H1 (cell line): Measurements from ENCODE around the gene SAMM50. TPM values are rescaled to one million over a fixed set of nuclear protein-coding genes. Genes with fewer than 3 reads are reported as not detected.

Experiments
- CTCF ChIA-PET: fragments of 300-600 bp; sonication (Branson Sonifier 250); formaldehyde crosslinking; loops from one replicate; lab custom pipeline; 2021; ENCODE audit not compliant: partially characterized antibody; lab: Charles Lee
- POLR2A ChIA-PET: fragments of 300-600 bp; sonication (Branson Sonifier 250); formaldehyde crosslinking; loops from one replicate; lab custom pipeline; 2021; ENCODE audit warnings: inconsistent platforms; ENCODE audit not compliant: partially characterized antibody; lab: Charles Lee
- DNase-seq, 2 experiments: peaks; one replicate each; pipeline versions ENCODE4 v3.0.0 to v3.0.0-alpha.2; 2010 to 2022; ENCODE audit warnings: low spot score in 2 of 2, low read depth in 1 of 2, mixed read lengths in 1 of 2
- FAIRE-seq: peaks from 2 replicates; lab custom pipeline; 2011; peaks lifted over from hg19 to GRCh38; lab: Jason Lieb, UNC
- H2AFZ ChIP-seq: 2 replicates; pipeline ENCODE4 v1.8.1; 2012; ENCODE audit warnings: low read length, inconsistent platforms
- H2AK5ac ChIP-seq: 2 replicates; pipeline ENCODE4 v1.6.1; 2013; ENCODE audit warnings: low read depth, low read length
- H2BK120ac ChIP-seq: replicated peaks from 2 replicates; pipeline ENCODE3; 2013; ENCODE audit warnings: low read depth, low read length, inconsistent platforms
- H2BK12ac ChIP-seq: 2 replicates; pipeline ENCODE4 v1.6.1; 2013; ENCODE audit warnings: low read depth, low read length
- H2BK15ac ChIP-seq: 2 replicates; pipeline ENCODE4 v1.6.1; 2013; ENCODE audit warnings: low read length
- H2BK20ac ChIP-seq: 2 replicates; pipeline ENCODE4 v1.6.1; 2013; ENCODE audit warnings: low read length
- H2BK5ac ChIP-seq: 2 replicates; pipeline ENCODE4 v1.6.1; 2013; ENCODE audit warnings: low read depth, low read length
- H3K14ac ChIP-seq: 2 replicates; pipeline ENCODE4 v1.6.1; 2013; ENCODE audit warnings: inconsistent platforms; ENCODE audit not compliant: insufficient read length
- H3K18ac ChIP-seq: 2 replicates; pipeline ENCODE4 v1.6.1; 2013; ENCODE audit warnings: low read length; ENCODE audit errors: extremely low read depth
- H3K23ac ChIP-seq: 2 replicates; pipeline ENCODE4 v1.6.1; 2013; ENCODE audit warnings: inconsistent platforms; ENCODE audit not compliant: insufficient read length
- H3K23me2 ChIP-seq: 2 replicates; pipeline ENCODE4 v1.6.1; 2013; ENCODE audit warnings: low read depth, low read length
- H3K27ac ChIP-seq: 2 replicates; pipeline ENCODE4 v1.6.1; 2011; ENCODE audit warnings: low read depth, low read length, inconsistent platforms
- H3K27me3 ChIP-seq, 4 experiments: replicated peaks in 1 of 4; 1 replicate in 1 of 4; 2 replicates in 3 of 4; pipeline versions ENCODE4 v1.6.1 to v1.8.1; 2011 to 2013; ENCODE audit warnings: low read length in 3 of 4, mild to moderate bottlenecking in 3 of 4, inconsistent platforms in 2 of 4, mixed read lengths in 2 of 4, moderate library complexity in 1 of 4; ENCODE audit not compliant: control insufficient read depth in 3 of 4, insufficient read depth in 3 of 4; ENCODE audit errors: extremely low read depth in 1 of 4
- H3K36me3 ChIP-seq, 4 experiments: 2 replicates each; pipeline versions ENCODE4 v1.6.1 to v1.8.1; 2011 to 2013; ENCODE audit warnings: mild to moderate bottlenecking in 4 of 4, low read length in 3 of 4, moderate library complexity in 2 of 4, control low read depth in 1 of 4, inconsistent platforms in 1 of 4; ENCODE audit not compliant: insufficient read depth in 4 of 4, control insufficient read depth in 2 of 4
- H3K4ac ChIP-seq: replicated peaks from 2 replicates; pipeline ENCODE3; 2013; ENCODE audit warnings: low read length, low read depth, mixed read lengths, inconsistent platforms; ENCODE audit not compliant: insufficient read length
- H3K4me1 ChIP-seq, 4 experiments: replicated peaks in 1 of 4; 1 replicate in 1 of 4; 2 replicates in 3 of 4; pipeline versions ENCODE4 v1.6.1 to v1.8.1; 2011 to 2013; ENCODE audit warnings: low read length in 3 of 4, inconsistent platforms in 2 of 4, mixed read lengths in 1 of 4; ENCODE audit not compliant: insufficient read depth in 4 of 4, control insufficient read depth in 3 of 4
- H3K4me2 ChIP-seq, 2 experiments: 2 replicates each; pipeline versions ENCODE4 v1.6.1 to v1.8.1; 2011 to 2013; ENCODE audit warnings: low read depth in 2 of 2, low read length in 2 of 2, control low read depth in 1 of 2, inconsistent platforms in 1 of 2, mild to moderate bottlenecking in 1 of 2; ENCODE audit not compliant: insufficient read depth in 1 of 2
- H3K4me3 ChIP-seq, 4 experiments: fragments of 200-600, 300-600 bp in 1 of 4; sonication (generic), shearing (Covaris generic), sonication (Bioruptor Twin) in 1 of 4; 2 replicates each; pipeline versions ENCODE4 v1.5.1 to v1.8.1; 2011 to 2016; ENCODE audit warnings: low read length in 4 of 4, low read depth in 3 of 4, control low read depth in 2 of 4, inconsistent platforms in 2 of 4, mild to moderate bottlenecking in 2 of 4, mixed read lengths in 1 of 4, moderate library complexity in 1 of 4; ENCODE audit not compliant: insufficient read depth in 2 of 4; ENCODE audit errors: extremely low read depth in 1 of 4
- H3K56ac ChIP-seq: replicated peaks from 2 replicates; pipeline ENCODE3; 2013; ENCODE audit warnings: low read depth, mild to moderate bottlenecking, mixed read lengths, low read length, inconsistent platforms; ENCODE audit not compliant: insufficient read length
- H3K79me1 ChIP-seq: 2 replicates; pipeline ENCODE4 v1.6.1; 2013; ENCODE audit warnings: low read depth, low read length, control low read depth
- H3K79me2 ChIP-seq, 2 experiments: 2 replicates each; pipeline versions ENCODE4 v1.6.1 to v1.8.1; 2012 to 2013; ENCODE audit warnings: low read length in 2 of 2, mild to moderate bottlenecking in 2 of 2, inconsistent platforms in 1 of 2; ENCODE audit not compliant: insufficient read depth in 2 of 2, control insufficient read depth in 1 of 2
- H3K9ac ChIP-seq, 4 experiments: replicated peaks in 1 of 4; 1 replicate in 1 of 4; 2 replicates in 3 of 4; pipeline versions ENCODE4 v1.6.1 to v1.8.1; 2011 to 2013; ENCODE audit warnings: low read depth in 3 of 4, low read length in 3 of 4, control low read depth in 2 of 4, mild to moderate bottlenecking in 2 of 4, moderate library complexity in 2 of 4, inconsistent platforms in 1 of 4; ENCODE audit errors: extremely low read depth in 1 of 4
- H3K9me3 ChIP-seq, 2 experiments: 2 replicates each; pipeline versions ENCODE4 v1.6.1 to v1.8.1; 2012 to 2013; ENCODE audit warnings: mild to moderate bottlenecking in 2 of 2, moderate library complexity in 2 of 2, control low read depth in 1 of 2, inconsistent platforms in 1 of 2, low read depth in 1 of 2, low read length in 1 of 2, mixed read lengths in 1 of 2; ENCODE audit not compliant: insufficient read depth in 2 of 2
- H4K20me1 ChIP-seq, 2 experiments: replicated peaks in 1 of 2; 2 replicates each; pipeline versions ENCODE3 to v1.8.1; 2011 to 2013; ENCODE audit warnings: inconsistent platforms in 2 of 2, low read length in 2 of 2, mild to moderate bottlenecking in 1 of 2; ENCODE audit not compliant: insufficient read depth in 2 of 2, control insufficient read depth in 1 of 2
- H4K5ac ChIP-seq: 2 replicates; pipeline ENCODE4 v1.6.1; 2013; ENCODE audit warnings: low read length, low read depth, mixed read lengths, inconsistent platforms; ENCODE audit not compliant: insufficient read length
- H4K8ac ChIP-seq: 2 replicates; pipeline ENCODE4 v1.8.0; 2013; ENCODE audit warnings: mild to moderate bottlenecking, moderate library complexity, low read length, inconsistent platforms; ENCODE audit not compliant: insufficient read depth; ENCODE audit errors: extremely low read depth
- H4K91ac ChIP-seq: replicated peaks from 2 replicates; pipeline ENCODE3; 2013; ENCODE audit warnings: low read length, mixed read lengths, inconsistent platforms; ENCODE audit not compliant: insufficient read length
- CBX5 ChIP-seq: fragments of 300-800, 300-1000 bp; sonication (generic); IDR thresholded peaks from 2 replicates; pipeline ENCODE4 v1.7.1; 2016; ENCODE audit warnings: antibody characterized with exemption, low read length, low read depth
- CHD1 ChIP-seq: IDR thresholded peaks from 2 replicates; pipeline ENCODE4 v1.6.1; 2012; ENCODE audit warnings: low read depth, low read length, improper control_type of control experiment
- TCF12 ChIP-seq: IDR thresholded peaks from 2 replicates; pipeline ENCODE4 v1.6.1; 2011; ENCODE audit warnings: low read depth, mild to moderate bottlenecking, low read length
- WGBS, 2 experiments: shearing (Covaris generic) in 1 of 2; methylation state at CpG; one replicate each; pipeline versions ENCODE4 v1.1.6 to v1.1.7; 2013 to 2015; ENCODE audit warnings: low lambda C conversion rate in 2 of 2, mixed read lengths in 2 of 2, inconsistent platforms in 1 of 2, low coverage in 1 of 2, missing lambda C conversion rate in 1 of 2; ENCODE audit not compliant: insufficient replicate concordance in 2 of 2, insufficient coverage in 1 of 2, insufficient read length in 1 of 2; ENCODE audit errors: extremely low coverage in 1 of 2, missing lambda C conversion rate in 1 of 2; 5-methylcytosine and 5-hydroxymethylcytosine counted together
- polyA plus RNA-seq, 7 experiments: library from polyadenylated mRNA; depleted of rRNA in 3 of 7; stranded (reverse) in 5 of 7; unstranded in 2 of 7; fragments of >200 nt in 5 of 7; fragments of 200-250 nt in 2 of 7; gene quantifications; 1 replicate in 5 of 7; 2 replicates in 1 of 7; 4 replicates in 1 of 7; pipeline versions ENCODE4 v1.2.1 to v1.2.3, GENCODE V29; 2011 to 2013; ENCODE audit warnings: missing spikeins in 2 of 7, mixed read lengths in 2 of 7
- total RNA-seq: library from RNA; stranded (reverse); fragmentation: NEBNext Ultra II Directional; extraction: Animal tissue kit (Norgen Biotek cat#: 25700); gene quantifications from 2 replicates; pipeline ENCODE4 v1.2.1, GENCODE V29; 2021

Gene SAMM50
- total and polyA plus RNA-seq, 2 of the 8 experiments (the other 6 are each of a cell fraction or from before 2014, with no cell fraction given): 45.4 to 70.3 TPM

DNA sequence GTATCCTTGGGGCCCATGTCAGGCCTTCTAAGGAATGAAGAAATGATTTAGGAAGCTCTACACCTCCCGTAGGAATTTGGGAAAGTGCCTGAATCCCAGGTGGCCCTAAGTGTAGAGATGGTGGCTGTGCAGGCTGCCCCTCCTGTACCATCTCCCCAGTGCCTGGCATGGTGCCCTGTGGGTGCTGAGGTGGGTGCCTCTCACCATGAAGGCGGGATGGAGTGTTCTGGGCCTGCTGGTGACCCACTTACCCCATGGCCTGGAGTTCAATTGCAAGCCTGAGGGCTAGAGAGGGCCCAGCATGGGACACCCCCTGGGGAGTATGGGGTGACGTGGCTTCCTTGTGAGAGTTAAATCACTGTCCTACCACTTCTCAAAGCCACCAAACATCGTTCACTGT, 19.8 kb downstream of the SAMM50 start:
- peaks cover 3% of the 10 kb centered on the region; the same call in 1 of the 2 replicates for H3K23me2 ChIP-seq
- no peaks in the 10 kb centered on the region for H3K27me3 ChIP-seq
- H4K20me1 ChIP-seq: peaks cover 0 to 5% of the 10 kb centered on the region in 2 experiments
- no peak overlapping the region for H3K23ac ChIP-seq
- no peak overlapping the region for H3K27ac ChIP-seq
- ChIA-PET POLR2A (no interaction called here), CTCF (interaction anchor here (1.1 to 3.7 kb wide), 3 partner anchors 12 to 653 kb away, joined by 4 to 13 read pairs (median 4); no protein-coding TSS in a partner anchor)
- H2BK15ac ChIP-seq: no peak overlapping the region
- H3K36me3 ChIP-seq: peaks cover 11 to 47% (median 37%) of the 10 kb centered on the region in 4 experiments; a peak in 6 of 8 replicates
- H3K9ac ChIP-seq: no peak overlapping the region
- no peak overlapping the region for H2BK20ac ChIP-seq
- H2BK120ac ChIP-seq: no peak overlapping the region
- H2AK5ac ChIP-seq: no peak overlapping the region
- no peak overlapping the region for H4K5ac ChIP-seq
- no peak overlapping the region for H2BK12ac ChIP-seq
- H3K4me1 ChIP-seq: no peaks in the 10 kb centered on the region
- H3K14ac ChIP-seq: no peak overlapping the region
- no peak overlapping the region for H3K4me2 ChIP-seq
- H3K79me1 ChIP-seq: no peaks in the 10 kb centered on the region
- 70% methylated on average over 4 of the region's 4 CpGs; no CpG with 5 or more reads in 1 of the 2 experiments for WGBS, 2 experiments
- H4K8ac ChIP-seq: no peak overlapping the region
- no peak overlapping the region for H3K56ac ChIP-seq
- H3K4ac ChIP-seq: no peak overlapping the region
- no peak overlapping the region for H2AFZ ChIP-seq
- H3K79me2 ChIP-seq: no peaks in the 10 kb centered on the region
- H2BK5ac ChIP-seq: no peak overlapping the region
- H3K9me3 ChIP-seq: no peaks in the 10 kb centered on the region
- FAIRE-seq (no peak), DNase-seq (no peak)
- H4K91ac ChIP-seq: no peak overlapping the region
- no peak overlapping the region for H3K18ac ChIP-seq
- H3K4me3 ChIP-seq: no peak overlapping the region
- TF ChIP-seq TCF12 (no peak), CBX5 (no peak), CHD1 (no peak)
